GM10266 (cell line): ENCODE measurements around the gene ABL1.

Experiments
- DNase-seq: peaks from one replicate; pipeline ENCODE4 v3.0.0; 2012; ENCODE audit errors: extremely low spot score
- CTCF ChIP-seq: IDR thresholded peaks from 2 replicates; pipeline ENCODE4 v1.5.1; 2012; ENCODE audit warnings: mild to moderate bottlenecking, low read depth; ENCODE audit not compliant: control insufficient read depth, insufficient read depth; ENCODE audit errors: missing control alignments

Gene ABL1

GRCh38 chr9:130894546-130894945, 59.5 kb downstream of the ABL1 start:
- TF ChIP-seq CTCF, result no peak
- no peak for DNase-seq

DNA sequence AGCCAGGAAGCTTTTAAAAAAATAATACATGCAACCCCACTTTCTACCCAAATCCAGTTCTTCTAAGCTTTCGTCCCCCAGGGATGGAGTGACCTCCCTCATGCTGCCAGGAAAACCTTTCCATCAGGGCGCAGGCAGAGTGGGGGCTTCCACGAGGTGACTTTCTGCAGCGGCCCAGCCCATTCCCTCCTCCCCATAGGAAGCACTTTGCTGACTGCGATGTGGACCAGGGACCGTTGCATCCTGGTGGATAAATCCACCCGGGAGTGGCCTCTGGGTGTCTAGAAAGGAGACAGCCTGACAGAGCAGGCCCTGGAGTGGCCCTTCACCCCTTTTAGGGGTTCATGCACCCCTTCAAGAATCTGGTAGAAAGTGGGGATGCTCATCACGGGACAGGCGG, 60.0 kb downstream of the ABL1 start:
- DNase-seq, result no peak
- TF ChIP-seq CTCF, result no peak

- DNase-seq, result no peak
- TF ChIP-seq CTCF, result no peak
Observed at GRCh38 chr9:130895481-130896232, 60.6 kb downstream of the ABL1 start.

- TF ChIP-seq CTCF, result no peak
- DNase-seq, result no peak
Observed at GRCh38 chr9:130896233-130897014, 61.4 kb downstream of the ABL1 start, which contains the start of gene QRFP. Gene QRFP, minus strand, starts transcription at chr9:130896812. Its CDS starts 2,974 bp downstream, at chr9:130893838.

DNA sequence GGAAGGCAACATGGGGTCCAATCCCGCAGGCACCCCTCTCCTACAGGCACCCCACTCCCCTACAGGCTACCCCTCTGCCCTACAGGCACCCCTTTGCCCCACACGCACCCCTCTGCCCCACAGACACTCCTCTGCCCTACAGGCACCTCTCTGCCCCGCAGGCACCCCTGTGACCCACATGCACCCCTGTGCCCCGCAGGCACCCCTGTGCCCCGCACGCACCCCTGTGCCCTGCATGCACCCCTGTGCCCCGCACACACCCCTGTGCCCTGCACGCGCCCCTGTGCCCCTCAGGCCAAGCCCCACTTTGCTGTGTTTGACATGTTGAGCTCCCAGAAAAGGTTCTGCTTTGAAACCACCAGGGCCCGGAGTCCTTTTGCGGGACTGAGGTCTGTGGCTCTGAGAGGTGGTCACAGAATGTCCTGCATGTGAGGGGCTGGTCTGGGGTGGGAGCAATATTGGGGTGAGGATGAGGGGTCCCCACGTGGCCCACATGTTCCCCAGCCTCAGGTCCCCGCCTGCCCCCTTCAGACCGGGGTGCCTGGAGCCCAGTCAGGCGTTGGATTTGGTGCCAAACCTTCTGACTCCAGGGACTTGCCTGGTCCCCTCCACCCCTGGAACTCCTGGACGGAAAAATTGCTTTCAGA, 62.2 kb downstream of the ABL1 start:
- no peak for TF ChIP-seq CTCF
- no peak for DNase-seq

- DNase-seq, result no peak
- no peak for TF ChIP-seq CTCF
Observed at GRCh38 chr9:130897848-130898551, 62.9 kb downstream of the ABL1 start.
